Mucosa of rectum (tissue), 2 donors: ENCODE results near the gene BMF.
"Not testable (repeated sequence)": the region's sequence is repeated elsewhere in the genome, so short reads cannot be mapped to it uniquely, and the experiment has no call there.

Experiments
- H3K27ac ChIP-seq, 2 donors: one replicate each; pipeline ENCODE4 v1.7.0; 2013; ENCODE audit warnings: inconsistent platforms in 2 of 2, low read depth in 2 of 2, low read length in 2 of 2
- H3K27me3 ChIP-seq, 2 donors: one replicate each; pipeline ENCODE4 v1.7.0; 2013; ENCODE audit warnings: low read length in 2 of 2; ENCODE audit not compliant: control insufficient read depth in 2 of 2, insufficient read depth in 2 of 2
- H3K36me3 ChIP-seq, 2 donors: one replicate each; pipeline ENCODE4 v1.7.0; 2013; ENCODE audit warnings: low read length in 2 of 2; ENCODE audit not compliant: control insufficient read depth in 2 of 2, insufficient read depth in 2 of 2
- H3K4me1 ChIP-seq, 2 donors: one replicate each; pipeline ENCODE4 v1.7.0; 2013; ENCODE audit warnings: low read length in 2 of 2, mild to moderate bottlenecking in 1 of 2; ENCODE audit not compliant: control insufficient read depth in 2 of 2, insufficient read depth in 2 of 2
- H3K4me3 ChIP-seq, 2 donors: one replicate each; pipeline ENCODE4 v1.7.0; 2013; ENCODE audit warnings: low read length in 2 of 2
- H3K9ac ChIP-seq, 2 donors: one replicate each; pipeline ENCODE4 v1.7.0; 2013; ENCODE audit warnings: low read length in 2 of 2, low read depth in 1 of 2, mild to moderate bottlenecking in 1 of 2
- H3K9me3 ChIP-seq, 2 donors: one replicate each; pipeline ENCODE4 v1.7.0; 2013; ENCODE audit warnings: low read length in 2 of 2; ENCODE audit not compliant: control insufficient read depth in 2 of 2
- donor health status: healthy.
- donor health status: Normal muscosa, but diverticular disease.

BMF gene

GRCh38 chr15:40142428-40142827, 33.7 kb upstream of the BMF start:
- H3K27me3 ChIP-seq = no peaks in the 10 kb centered on the region
- no peak overlapping the region for H3K4me3 ChIP-seq
- no peak overlapping the region for H3K27ac ChIP-seq
- H3K4me1 ChIP-seq = no peaks in the 10 kb centered on the region
- no peaks in the 10 kb centered on the region for H3K9me3 ChIP-seq
- no peak overlapping the region for H3K9ac ChIP-seq
- no peaks in the 10 kb centered on the region for H3K36me3 ChIP-seq

GRCh38 chr15:40138201-40138570, 29.5 kb upstream of the BMF start:
- not testable (repeated sequence) for H3K4me1 ChIP-seq, H3K4me3 ChIP-seq, H3K27me3 ChIP-seq, H3K27ac ChIP-seq, H3K36me3 ChIP-seq, H3K9ac ChIP-seq, H3K9me3 ChIP-seq

GRCh38 chr15:40137303-40138200, 28.9 kb upstream of the BMF start:
- Histone ChIP-seq H3K4me3 (no peak overlapping the region), H3K36me3 (no peaks in the 10 kb centered on the region), H3K9ac (no peak overlapping the region), H3K27me3 (no peaks in the 10 kb centered on the region), H3K4me1 (no peaks in the 10 kb centered on the region), H3K27ac (no peak overlapping the region), H3K9me3 (no peaks in the 10 kb centered on the region)

GRCh38 chr15:40136470-40137302, 28.0 kb upstream of the BMF start:
- H3K27me3 ChIP-seq = no peaks in the 10 kb centered on the region
- H3K4me1 ChIP-seq = no peaks in the 10 kb centered on the region
- no peak overlapping the region for H3K27ac ChIP-seq
- H3K9ac ChIP-seq = no peak overlapping the region
- H3K9me3 ChIP-seq = no peaks in the 10 kb centered on the region
- H3K36me3 ChIP-seq = no peaks in the 10 kb centered on the region
- no peak overlapping the region for H3K4me3 ChIP-seq

GRCh38 chr15:40135846-40136450, 27.3 kb upstream of the BMF start:
- H3K4me1 ChIP-seq, H3K36me3 ChIP-seq, H3K9me3 ChIP-seq, H3K27ac ChIP-seq, H3K27me3 ChIP-seq, H3K4me3 ChIP-seq, H3K9ac ChIP-seq: not testable (repeated sequence)

- no peaks in the 10 kb centered on the region for H3K36me3 ChIP-seq
- no peak overlapping the region for H3K27ac ChIP-seq
- no peaks in the 10 kb centered on the region for H3K9me3 ChIP-seq
- H3K4me3 ChIP-seq = no peak overlapping the region
- H3K9ac ChIP-seq = no peak overlapping the region
- peaks cover 0 to 2% of the 10 kb centered on the region in 2 donors for H3K27me3 ChIP-seq
- no peaks in the 10 kb centered on the region for H3K4me1 ChIP-seq
Measured at GRCh38 chr15:40134885-40135284, 26.2 kb upstream of the BMF start.

GRCh38 chr15:40133544-40133943, 24.9 kb upstream of the BMF start:
- Histone ChIP-seq H3K9ac (no peak overlapping the region), H3K9me3 (no peaks in the 10 kb centered on the region), H3K27ac (no peak overlapping the region), H3K27me3 (peaks cover 0 to 2% of the 10 kb centered on the region in 2 donors), H3K36me3 (no peaks in the 10 kb centered on the region), H3K4me3 (no peak overlapping the region), H3K4me1 (no peaks in the 10 kb centered on the region)

- H3K36me3 ChIP-seq = no peaks in the 10 kb centered on the region
- H3K27ac ChIP-seq = no peak overlapping the region
- H3K4me1 ChIP-seq = no peaks in the 10 kb centered on the region
- no peaks in the 10 kb centered on the region for H3K9me3 ChIP-seq
- H3K9ac ChIP-seq = no peak overlapping the region
- H3K4me3 ChIP-seq = no peak overlapping the region
- H3K27me3 ChIP-seq = peaks cover 0 to 2% of the 10 kb centered on the region in 2 donors
Measured at GRCh38 chr15:40130799-40131502, 22.3 kb upstream of the BMF start.

GRCh38 chr15:40130118-40130517, 21.4 kb upstream of the BMF start:
- no peak overlapping the region for H3K4me3 ChIP-seq
- H3K9me3 ChIP-seq = no peaks in the 10 kb centered on the region
- H3K36me3 ChIP-seq = no peaks in the 10 kb centered on the region
- H3K4me1 ChIP-seq = no peaks in the 10 kb centered on the region
- H3K27me3 ChIP-seq = peaks cover 0 to 2% of the 10 kb centered on the region in 2 donors
- H3K9ac ChIP-seq = no peak overlapping the region
- no peak overlapping the region for H3K27ac ChIP-seq
